ENCODE measurements around the gene ATP13A5.

- TF ChIP-seq CTCF (IDR thresholded peaks at IDR 0.05; ENCODE audit: low read depth, low read length) (no peak), MAX (IDR thresholded peaks at IDR 0.05; ENCODE audit: low read depth, low read length) (no peak), POLR2A (IDR thresholded peaks at IDR 0.05; ENCODE audit: extremely low read depth, insufficient read length) (no peak), MYC (IDR thresholded peaks at IDR 0.05; ENCODE audit: low read depth, low read length) (no peak)
These were observed 148.6 kb downstream of the ATP13A5 start for GRCh38 chr3:193229851-193230420.
